GM12801 (cell line): ENCODE results near the gene PRKCH.

Source experiments
- CTCF ChIP-seq: IDR thresholded peaks from one replicate; pipeline ENCODE4 v1.5.1; 2011; ENCODE audit warnings: control low read depth; ENCODE audit not compliant: insufficient read length; ENCODE audit errors: extremely low read depth

Gene PRKCH

GRCh38 chr14:61325166-61325565 lies 3.8 kb downstream of the PRKCH start:
- TF ChIP-seq CTCF = no peak

GRCh38 chr14:61326146-61326545 lies 4.8 kb downstream of the PRKCH start:
- TF ChIP-seq CTCF = no peak

GRCh38 chr14:61326847-61327246 lies 5.5 kb downstream of the PRKCH start:
- TF ChIP-seq CTCF = no peak

GRCh38 chr14:61328626-61329262 lies 7.4 kb downstream of the PRKCH start:
- no peak for TF ChIP-seq CTCF

- no peak for TF ChIP-seq CTCF
Observed at GRCh38 chr14:61329478-61330051, 8.2 kb downstream of the PRKCH start.

GRCh38 chr14:61330511-61330910 lies 9.1 kb downstream of the PRKCH start:
- TF ChIP-seq CTCF = no peak

- no peak for TF ChIP-seq CTCF
Observed at GRCh38 chr14:61331992-61332657, 10.7 kb downstream of the PRKCH start.
